HCT116 (cell line): ENCODE measurements around the gene LMAN1L. TPM values are rescaled to one million over a fixed set of nuclear protein-coding genes. Genes with fewer than 3 reads are reported as not detected.

Experiments used
- ATAC-seq: fragments of 200-7000 bp; cut with Tn5 transposase; 2 replicates; pipeline ENCODE4 v1.9.1; 2020; ENCODE audit warnings: mild to moderate bottlenecking, moderate library complexity
- BruUV-seq: library from RNA; stranded (reverse); fragments of 400-500 nt; replicated peaks from 2 replicates; lab custom pipeline; 2021; lab: Mats Ljungman, UMichigan
- CTCF ChIA-PET: fragments of 300-600 bp; sonication (Branson Sonifier 250); formaldehyde crosslinking; loops from one replicate; lab custom pipeline; 2021; ENCODE audit warnings: antibody characterized with exemption; lab: Charles Lee
- POLR2A ChIA-PET: fragments of 300-600, 350-600 bp; sonication (Branson Sonifier 250); formaldehyde crosslinking; loops from one replicate; lab custom pipeline; 2021; ENCODE audit warnings: antibody characterized with exemption; lab: Charles Lee
- RAD21 ChIA-PET, 2 experiments: fragments of 300-600 bp; sonication (Branson Sonifier 250); formaldehyde crosslinking; loops; one replicate each; lab custom pipeline; 2023; ENCODE audit warnings: low total read pairs in 2 of 2; ENCODE audit not compliant: uncharacterized antibody in 2 of 2, unreplicated experiment in 2 of 2, low non-redundant PET in 1 of 2; lab: Charles Lee
- DNase-seq: peaks from one replicate; pipeline ENCODE4 v3.0.0-alpha.2; 2010; ENCODE audit warnings: low read depth, low spot score
- H2AFZ ChIP-seq: fragments of 200-600 bp; shearing (Covaris generic), sonication (generic); 2 replicates; pipeline ENCODE4 v1.6.1; 2017; ENCODE audit warnings: low read depth, mixed run types, mixed read lengths, antibody characterized with exemption, low read length; ENCODE audit not compliant: poor library complexity, severe bottlenecking
- H3K27ac ChIP-seq: 2 replicates; pipeline ENCODE4 v1.5.1; 2012; ENCODE audit warnings: low read depth, low read length
- H3K27me3 ChIP-seq: fragments of 200-600 bp; sonication (generic); 2 replicates; pipeline ENCODE4 v1.6.1; 2016; ENCODE audit warnings: mixed run types, low read length, mixed read lengths; ENCODE audit not compliant: insufficient read depth
- H3K36me3 ChIP-seq, 2 experiments: fragments of 200-500 bp in 1 of 2; fragments of 200-600 bp in 1 of 2; sonication (Bioruptor generic) in 1 of 2; sonication (generic) in 1 of 2; 2 replicates each; pipeline versions ENCODE4 v1.5.1 to v1.6.1; 2014 to 2016; ENCODE audit warnings: low read length in 2 of 2, inconsistent platforms in 1 of 2, mixed read lengths in 1 of 2, mixed run types in 1 of 2; ENCODE audit not compliant: insufficient read depth in 2 of 2, control insufficient read depth in 1 of 2
- H3K4me1 ChIP-seq, 2 experiments: fragments of 200-600 bp in 1 of 2; sonication (generic) in 1 of 2; 2 replicates each; pipeline versions ENCODE4 v1.5.1 to v1.6.1; 2012 to 2017; ENCODE audit warnings: low read length in 2 of 2, inconsistent platforms in 1 of 2, mild to moderate bottlenecking in 1 of 2, mixed read lengths in 1 of 2, mixed run types in 1 of 2, moderate library complexity in 1 of 2; ENCODE audit not compliant: insufficient read depth in 2 of 2, control insufficient read depth in 1 of 2
- H3K4me2 ChIP-seq: fragments of 200-600 bp; sonication (generic); 2 replicates; pipeline ENCODE4 v1.6.1; 2017; ENCODE audit warnings: mixed run types, low read length, mixed read lengths
- H3K4me3 ChIP-seq, 2 experiments: fragments of 200-600 bp in 1 of 2; sonication (generic) in 1 of 2; replicated peaks in 1 of 2; 2 replicates each; pipeline ENCODE4 v1.5.1; 2011 to 2016; ENCODE audit warnings: low read length in 2 of 2, control low read depth in 1 of 2, low read depth in 1 of 2, mild to moderate bottlenecking in 1 of 2, mixed read lengths in 1 of 2, mixed run types in 1 of 2
- H3K79me2 ChIP-seq: fragments of 200-600 bp; sonication (generic); 2 replicates; pipeline ENCODE4 v1.6.1; 2017; ENCODE audit warnings: mild to moderate bottlenecking, mixed run types, low read length, moderate library complexity, mixed read lengths; ENCODE audit not compliant: insufficient read depth
- H3K9ac ChIP-seq: fragments of 200-600 bp; sonication (generic); 2 replicates; pipeline ENCODE4 v1.6.1; 2016; ENCODE audit warnings: low read length, mixed read lengths
- H3K9me2 ChIP-seq: fragments of 200-600 bp; sonication (generic), shearing (Covaris generic); 2 replicates; pipeline ENCODE4 v1.6.1; 2017; ENCODE audit warnings: mixed run types, mild to moderate bottlenecking, moderate library complexity; ENCODE audit not compliant: insufficient read depth
- H3K9me3 ChIP-seq, 2 experiments: fragments of 200-500 bp in 1 of 2; fragments of 200-600 bp in 1 of 2; sonication (Bioruptor generic) in 1 of 2; sonication (generic) in 1 of 2; 2 replicates each; pipeline ENCODE4 v1.6.1; 2014 to 2017; ENCODE audit warnings: low read length in 2 of 2, mixed read lengths in 2 of 2, inconsistent platforms in 1 of 2, low read depth in 1 of 2, mild to moderate bottlenecking in 1 of 2, mixed run types in 1 of 2, moderate library complexity in 1 of 2; ENCODE audit not compliant: control insufficient read depth in 1 of 2, insufficient read depth in 1 of 2
- H4K20me1 ChIP-seq: fragments of 200-600 bp; sonication (generic), shearing (Covaris generic); 2 replicates; pipeline ENCODE4 v1.6.1; 2017; ENCODE audit warnings: mixed run types, mild to moderate bottlenecking, moderate library complexity; ENCODE audit not compliant: insufficient read depth
- CBX3 ChIP-seq: IDR thresholded peaks from 2 replicates; pipeline ENCODE4 v1.6.1; 2012; ENCODE audit warnings: low read depth
- CEBPB ChIP-seq: IDR thresholded peaks from 2 replicates; pipeline ENCODE4 v1.6.1; 2012; ENCODE audit warnings: low read depth
- EGR1 ChIP-seq: IDR thresholded peaks from 2 replicates; pipeline ENCODE4 v1.6.1; 2012; ENCODE audit warnings: low read depth
- ELF1 ChIP-seq: IDR thresholded peaks from 2 replicates; pipeline ENCODE4 v1.6.1; 2012; ENCODE audit warnings: low read depth, borderline replicate concordance
- EZH2 ChIP-seq: fragments of 200-600 bp; sonication (generic); IDR thresholded peaks from 2 replicates; pipeline ENCODE4 v1.6.1; 2017; ENCODE audit warnings: antibody characterized with exemption, mixed run types
- EZH2phosphoT487 ChIP-seq: fragments of 200-600 bp; IDR thresholded peaks from 2 replicates; pipeline ENCODE4 v1.6.1; 2018; ENCODE audit warnings: antibody characterized with exemption, borderline replicate concordance
- FOSL1 ChIP-seq: IDR thresholded peaks from 2 replicates; pipeline ENCODE4 v1.6.1; 2012; ENCODE audit warnings: low read depth
- POLR2A ChIP-seq: IDR thresholded peaks from 2 replicates; pipeline ENCODE4 v1.7.0; 2011; ENCODE audit warnings: borderline replicate concordance; ENCODE audit not compliant: insufficient read depth, insufficient read length; ENCODE audit errors: extremely low read depth
- RAD21 ChIP-seq: IDR thresholded peaks from 2 replicates; pipeline ENCODE4 v1.6.1; 2012; ENCODE audit warnings: low read depth, mild to moderate bottlenecking
- SP1 ChIP-seq: IDR thresholded peaks from 2 replicates; pipeline ENCODE4 v1.6.1; 2012; ENCODE audit warnings: low read depth
- SRF ChIP-seq: IDR thresholded peaks from 2 replicates; pipeline ENCODE4 v1.6.1; 2012; ENCODE audit warnings: low read depth
- TCF7L2 ChIP-seq: IDR thresholded peaks from 2 replicates; pipeline ENCODE4 v1.7.0; 2011; ENCODE audit warnings: borderline replicate concordance, inconsistent platforms; ENCODE audit not compliant: insufficient read depth, insufficient read length; ENCODE audit errors: extremely low read depth
- YY1 ChIP-seq: IDR thresholded peaks from 2 replicates; pipeline ENCODE4 v1.6.1; 2011; ENCODE audit warnings: low read length, low read depth, moderate library complexity, mild to moderate bottlenecking; ENCODE audit not compliant: insufficient replicate concordance; ENCODE audit errors: extremely low read depth
- ZFX ChIP-seq: fragments of 450-650 bp; IDR thresholded peaks from 2 replicates; pipeline ENCODE4 v1.6.1; 2017
- ZNF274 ChIP-seq: fragments of 200-500 bp; sonication (Bioruptor generic); IDR thresholded peaks from 2 replicates; pipeline ENCODE4 v1.6.1; 2014; ENCODE audit warnings: mild to moderate bottlenecking, low read depth, low read length, inconsistent platforms
- intact Hi-C: fragments of 100-400 bp; cut with micrococcal nuclease; formaldehyde crosslinking; loops from 2 replicates; pipeline ENCODE4 v1.10.0; 2022
- total RNA-seq: library from RNA; stranded (reverse); gene quantifications from one replicate; pipeline ENCODE4 v1.2.1, GENCODE V29; 2021; ENCODE audit not compliant: unreplicated experiment
- TF ChIP-seq, protein P1 (sequence below): IDR thresholded peaks from 2 replicates; pipeline ENCODE4 v1.6.1; 2011; ENCODE audit warnings: mild to moderate bottlenecking, low read length, moderate library complexity; ENCODE audit not compliant: insufficient replicate concordance; ENCODE audit errors: extremely low read depth
- TF ChIP-seq, protein P2 (sequence below): IDR thresholded peaks from 2 replicates; pipeline ENCODE4 v1.6.1; 2012
- TF ChIP-seq, protein P3 (sequence below), 3 experiments: fragments of 200-600 bp in 1 of 3; sonication (generic) in 1 of 3; IDR thresholded peaks in 2 of 3; conservative IDR thresholded peaks in 1 of 3; 2 replicates each; pipeline ENCODE4 v1.5.1; 2012 to 2017; ENCODE audit warnings: low read depth in 2 of 3, low read length in 2 of 3, antibody characterized with exemption in 1 of 3, borderline replicate concordance in 1 of 3, control low read depth in 1 of 3, mild to moderate bottlenecking in 1 of 3, mixed read lengths in 1 of 3, mixed run types in 1 of 3, moderate library complexity in 1 of 3; ENCODE audit not compliant: insufficient read depth in 1 of 3
- TF ChIP-seq, protein P4 (sequence below): IDR thresholded peaks from 2 replicates; pipeline ENCODE4 v1.6.1; 2012

Gene LMAN1L
- total RNA-seq, 1 experiment from 2014 or later = 0.17 TPM

DNA sequence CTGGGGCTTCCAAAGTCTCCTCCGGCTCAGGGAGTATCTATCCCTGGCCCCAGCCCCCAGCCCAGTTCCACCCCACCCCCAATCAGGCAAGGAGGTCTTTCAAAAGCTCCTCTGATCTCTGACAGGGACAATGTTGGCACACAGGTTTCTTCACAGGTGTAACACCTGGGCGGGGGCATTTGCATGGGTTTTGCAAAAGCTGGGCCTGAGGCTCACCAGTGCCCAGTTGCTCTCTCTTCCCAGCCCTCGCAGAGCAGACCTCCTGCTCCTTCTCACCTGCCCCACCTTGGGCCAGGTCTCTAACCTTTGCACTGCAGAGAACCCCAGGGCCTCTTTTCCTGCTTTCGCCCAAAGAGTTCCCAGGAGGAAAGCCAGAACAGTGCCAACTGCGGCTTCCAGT lies 39.3 kb upstream of the LMAN1L start:
- RAD21 ChIA-PET = no interaction called here
- H3K27me3 ChIP-seq = no peaks in the 10 kb centered on the region
- ATAC-seq = no peak
- peaks cover 2 to 16% of the 10 kb centered on the region in 2 experiments; a peak in 3 of 4 replicates for H3K4me1 ChIP-seq
- H3K9ac ChIP-seq = no peak overlapping the region
- H3K4me2 ChIP-seq = no peak overlapping the region
- H3K9me3 ChIP-seq = no peaks in the 10 kb centered on the region
- H3K27ac ChIP-seq = no peak overlapping the region
- H2AFZ ChIP-seq = no peak overlapping the region
- no peak for TF ChIP-seq YY1
- no peak for TF ChIP-seq ZNF274
- no peak for TF ChIP-seq FOSL1
- no peak for TF ChIP-seq POLR2A
- TF ChIP-seq EZH2 = no peak
- no peak for TF ChIP-seq RAD21
- TF ChIP-seq SRF = no peak
- TF ChIP-seq, protein P1, sequence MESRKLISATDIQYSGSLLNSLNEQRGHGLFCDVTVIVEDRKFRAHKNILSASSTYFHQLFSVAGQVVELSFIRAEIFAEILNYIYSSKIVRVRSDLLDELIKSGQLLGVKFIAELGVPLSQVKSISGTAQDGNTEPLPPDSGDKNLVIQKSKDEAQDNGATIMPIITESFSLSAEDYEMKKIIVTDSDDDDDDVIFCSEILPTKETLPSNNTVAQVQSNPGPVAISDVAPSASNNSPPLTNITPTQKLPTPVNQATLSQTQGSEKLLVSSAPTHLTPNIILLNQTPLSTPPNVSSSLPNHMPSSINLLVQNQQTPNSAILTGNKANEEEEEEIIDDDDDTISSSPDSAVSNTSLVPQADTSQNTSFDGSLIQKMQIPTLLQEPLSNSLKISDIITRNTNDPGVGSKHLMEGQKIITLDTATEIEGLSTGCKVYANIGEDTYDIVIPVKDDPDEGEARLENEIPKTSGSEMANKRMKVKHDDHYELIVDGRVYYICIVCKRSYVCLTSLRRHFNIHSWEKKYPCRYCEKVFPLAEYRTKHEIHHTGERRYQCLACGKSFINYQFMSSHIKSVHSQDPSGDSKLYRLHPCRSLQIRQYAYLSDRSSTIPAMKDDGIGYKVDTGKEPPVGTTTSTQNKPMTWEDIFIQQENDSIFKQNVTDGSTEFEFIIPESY = no peak
- no peak for TF ChIP-seq EZH2phosphoT487
- no peak for TF ChIP-seq ELF1
- TF ChIP-seq CEBPB = no peak
- TF ChIP-seq, protein P2, sequence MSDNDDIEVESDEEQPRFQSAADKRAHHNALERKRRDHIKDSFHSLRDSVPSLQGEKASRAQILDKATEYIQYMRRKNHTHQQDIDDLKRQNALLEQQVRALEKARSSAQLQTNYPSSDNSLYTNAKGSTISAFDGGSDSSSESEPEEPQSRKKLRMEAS = no peak
- TF ChIP-seq SP1 = no peak
- TF ChIP-seq, protein P3, sequence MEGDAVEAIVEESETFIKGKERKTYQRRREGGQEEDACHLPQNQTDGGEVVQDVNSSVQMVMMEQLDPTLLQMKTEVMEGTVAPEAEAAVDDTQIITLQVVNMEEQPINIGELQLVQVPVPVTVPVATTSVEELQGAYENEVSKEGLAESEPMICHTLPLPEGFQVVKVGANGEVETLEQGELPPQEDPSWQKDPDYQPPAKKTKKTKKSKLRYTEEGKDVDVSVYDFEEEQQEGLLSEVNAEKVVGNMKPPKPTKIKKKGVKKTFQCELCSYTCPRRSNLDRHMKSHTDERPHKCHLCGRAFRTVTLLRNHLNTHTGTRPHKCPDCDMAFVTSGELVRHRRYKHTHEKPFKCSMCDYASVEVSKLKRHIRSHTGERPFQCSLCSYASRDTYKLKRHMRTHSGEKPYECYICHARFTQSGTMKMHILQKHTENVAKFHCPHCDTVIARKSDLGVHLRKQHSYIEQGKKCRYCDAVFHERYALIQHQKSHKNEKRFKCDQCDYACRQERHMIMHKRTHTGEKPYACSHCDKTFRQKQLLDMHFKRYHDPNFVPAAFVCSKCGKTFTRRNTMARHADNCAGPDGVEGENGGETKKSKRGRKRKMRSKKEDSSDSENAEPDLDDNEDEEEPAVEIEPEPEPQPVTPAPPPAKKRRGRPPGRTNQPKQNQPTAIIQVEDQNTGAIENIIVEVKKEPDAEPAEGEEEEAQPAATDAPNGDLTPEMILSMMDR (IDR thresholded peaks at IDR 0.05 in 2 of 3, conservative IDR thresholded peaks at IDR 0.05 in 1 of 3; ENCODE audit: borderline replicate concordance in 1 of 3, insufficient read depth in 1 of 3, low read depth in 2 of 3, low read length in 2 of 3) = no peak
- no peak for TF ChIP-seq ZFX
- no peak for TF ChIP-seq TCF7L2
- TF ChIP-seq EGR1 = no peak
- TF ChIP-seq, protein P4, sequence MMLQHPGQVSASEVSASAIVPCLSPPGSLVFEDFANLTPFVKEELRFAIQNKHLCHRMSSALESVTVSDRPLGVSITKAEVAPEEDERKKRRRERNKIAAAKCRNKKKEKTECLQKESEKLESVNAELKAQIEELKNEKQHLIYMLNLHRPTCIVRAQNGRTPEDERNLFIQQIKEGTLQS = no peak
- no peak for TF ChIP-seq CBX3
- POLR2A ChIA-PET = no interaction called here
- H3K9me2 ChIP-seq = no peaks in the 10 kb centered on the region
- intact Hi-C loops = no loop called here
- no peaks in the 10 kb centered on the region for H3K79me2 ChIP-seq
- no peaks in the 10 kb centered on the region for H3K36me3 ChIP-seq
- DNase-seq = no peak
- H3K4me3 ChIP-seq = no peak overlapping the region
- H4K20me1 ChIP-seq = no peaks in the 10 kb centered on the region
- BruUV-seq = no TSS peak
- CTCF ChIA-PET = interaction anchor here (1.2 to 6.1 kb wide), 3 partner anchors 11 to 178 kb away, joined by 3 to 258 read pairs (median 88); no protein-coding TSS in a partner anchor
